ENCODE results near the gene SPATC1L. TPM values are rescaled to one million over a fixed set of nuclear protein-coding genes. Genes with fewer than 3 reads are reported as not detected.

SPATC1L gene
- total RNA-seq, 4 donors from 2014 or later: 1.1 to 9.4 (median 1.9) TPM

GRCh38 chr21:46171996-46172862, 12.0 kb downstream of the SPATC1L start:
- no peak for TF ChIP-seq CTCF (IDR thresholded peaks at IDR 0.05; ENCODE audit: low read depth)

- no peak for TF ChIP-seq CTCF (IDR thresholded peaks at IDR 0.05; ENCODE audit: low read depth)
These were observed 12.7 kb downstream of the SPATC1L start for GRCh38 chr21:46171585-46171984.

- TF ChIP-seq CTCF (IDR thresholded peaks at IDR 0.05; ENCODE audit: low read depth): no peak
These were observed 15.4 kb downstream of the SPATC1L start for GRCh38 chr21:46168659-46169386.

- no peak for TF ChIP-seq CTCF (IDR thresholded peaks at IDR 0.05; ENCODE audit: low read depth)
These were observed 16.0 kb downstream of the SPATC1L start for GRCh38 chr21:46168238-46168637.

- TF ChIP-seq CTCF (IDR thresholded peaks at IDR 0.05; ENCODE audit: low read depth): no peak
These were observed 19.2 kb downstream of the SPATC1L start for GRCh38 chr21:46165098-46165497.

GRCh38 chr21:46163380-46163779, 20.9 kb downstream of the SPATC1L start:
- TF ChIP-seq CTCF (IDR thresholded peaks at IDR 0.05; ENCODE audit: low read depth): no peak
